Right atrium auricular region (tissue), 2 donors: ENCODE measurements around the gene FNBP1. TPM values are rescaled to one million over a fixed set of nuclear protein-coding genes. Genes with fewer than 3 reads are reported as not detected.
A peak's percentile ranks its signal among the peaks of the same experiment; 100 is the strongest.
"Not testable (repeated sequence)": the region's sequence is repeated elsewhere in the genome, so short reads cannot be mapped to it uniquely, and the experiment has no call there.

Experiments used
- DNase-seq: peaks from one replicate; pipeline ENCODE4 v3.0.0-alpha.2; 2019; ENCODE audit warnings: low spot score
- H3K27ac ChIP-seq, 2 donors: fragments of 200-600 bp; sonication (generic); 1 replicate in 1 of 2; 2 replicates in 1 of 2; pipeline ENCODE4 v1.5.1; 2016 to 2019
- H3K27me3 ChIP-seq, 2 donors: fragments of 200-600 bp; sonication (generic); one replicate each; pipeline versions ENCODE4 v1.5.1 to v1.6.0; 2017 to 2019
- H3K36me3 ChIP-seq: fragments of 200-600 bp; sonication (generic); one replicate; pipeline ENCODE4 v1.5.1; 2016
- H3K4me1 ChIP-seq, 2 donors: fragments of 200-600 bp; sonication (generic); one replicate each; pipeline versions ENCODE4 v1.5.1 to v1.6.0; 2017 to 2019
- H3K4me3 ChIP-seq, 2 donors: fragments of 200-600 bp; sonication (generic); 1 replicate in 1 of 2; 2 replicates in 1 of 2; pipeline ENCODE4 v1.5.1; 2017 to 2019; ENCODE audit warnings: mild to moderate bottlenecking in 1 of 2, moderate library complexity in 1 of 2
- H3K9me3 ChIP-seq, 2 donors: fragments of 200-600 bp; sonication (generic); one replicate each; pipeline ENCODE4 v1.5.1; 2019
- CTCF ChIP-seq, 2 donors: fragments of 200-600 bp; sonication (generic); IDR thresholded peaks; one replicate each; pipeline ENCODE4 v1.5.1; 2019; ENCODE audit warnings: antibody characterized with exemption in 2 of 2
- total RNA-seq, 2 donors: library from RNA; depleted of rRNA; stranded (reverse); fragments of >200 nt; gene quantifications; one replicate each; pipeline ENCODE4 v1.1.0, GENCODE V29; 2016

Gene FNBP1
- total RNA-seq, 2 donors from 2014 or later: 18.0 to 24.1 TPM

GRCh38 chr9:129891569-129891968, 151.4 kb downstream of the FNBP1 start:
- peaks cover 15% of the 10 kb centered on the region for H3K36me3 ChIP-seq
- no peaks in the 10 kb centered on the region for H3K27me3 ChIP-seq
- no peak overlapping the region for H3K4me3 ChIP-seq
- no peak for TF ChIP-seq CTCF (IDR thresholded peaks at IDR 0.05)
- H3K9me3 ChIP-seq: no peaks in the 10 kb centered on the region
- H3K4me1 ChIP-seq: peaks cover 0 to 13% of the 10 kb centered on the region in 2 donors
- DNase-seq: no peak
- H3K27ac ChIP-seq: no peak overlapping the region

- H3K27me3 ChIP-seq, H3K4me3 ChIP-seq, H3K9me3 ChIP-seq, DNase-seq: not testable (repeated sequence)
- Histone ChIP-seq H3K36me3 (peaks cover 15% of the 10 kb centered on the region), H3K4me1 (peaks cover 0 to 20% of the 10 kb centered on the region in 2 donors), H3K27ac (peak overlapping the region in 1 of 2 donors; percentile 27)
Observed at GRCh38 chr9:129890718-129891299, 152.2 kb downstream of the FNBP1 start.

GRCh38 chr9:129889941-129890717, 152.9 kb downstream of the FNBP1 start:
- H3K4me1 ChIP-seq: peaks cover 0 to 26% of the 10 kb centered on the region in 2 donors
- H3K27ac ChIP-seq: peak overlapping the region in 1 of 2 donors; percentile 27
- peaks cover 15% of the 10 kb centered on the region for H3K36me3 ChIP-seq
- H3K4me3 ChIP-seq: peak overlapping the region in 1 of 2 donors; percentile 6
- H3K27me3 ChIP-seq: no peaks in the 10 kb centered on the region
- no peak for DNase-seq
- TF ChIP-seq CTCF (IDR thresholded peaks at IDR 0.05): no peak
- no peaks in the 10 kb centered on the region for H3K9me3 ChIP-seq

- no peak for DNase-seq
- Histone ChIP-seq H3K9me3 (no peaks in the 10 kb centered on the region), H3K27ac (peak overlapping the region; percentile 52 to 55), H3K4me1 (peaks cover 0 to 34% of the 10 kb centered on the region in 2 donors), H3K27me3 (no peaks in the 10 kb centered on the region), H3K36me3 (peaks cover 15% of the 10 kb centered on the region), H3K4me3 (no peak overlapping the region)
- no peak for TF ChIP-seq CTCF (IDR thresholded peaks at IDR 0.05)
Observed at GRCh38 chr9:129889122-129889940, 153.7 kb downstream of the FNBP1 start.

GRCh38 chr9:129888293-129889121, 154.5 kb downstream of the FNBP1 start:
- H3K9me3 ChIP-seq: no peaks in the 10 kb centered on the region
- H3K27ac ChIP-seq: peak overlapping the region; percentile 52 to 55
- peaks cover 0 to 42% of the 10 kb centered on the region in 2 donors for H3K4me1 ChIP-seq
- no peak for DNase-seq
- H3K36me3 ChIP-seq: peaks cover 15% of the 10 kb centered on the region
- no peaks in the 10 kb centered on the region for H3K27me3 ChIP-seq
- TF ChIP-seq CTCF (IDR thresholded peaks at IDR 0.05): no peak
- peak overlapping the region; percentile 17 to 41 for H3K4me3 ChIP-seq
